DND-41 (cell line): Measurements from ENCODE around the gene PREP.

Experiments used
- ATAC-seq: fragments of 200-7000 bp; cut with Tn5 transposase; 3 replicates; pipeline ENCODE4 v1.9.1; 2021; ENCODE audit warnings: low read depth; ENCODE audit not compliant: insufficient read depth
- DNase-seq: peaks from one replicate; pipeline ENCODE4 v3.0.0-alpha.2; 2020
- H2AFZ ChIP-seq: 2 replicates; pipeline ENCODE4 v1.6.0; 2012; ENCODE audit warnings: low read depth, low read length
- H3K27ac ChIP-seq: 2 replicates; pipeline ENCODE4 v1.5.1; 2012; ENCODE audit warnings: low read length, inconsistent platforms
- H3K27me3 ChIP-seq: fragments of 200-600 bp; sonication (generic); 2 replicates; pipeline ENCODE4 v1.6.0; 2012; ENCODE audit warnings: low read length, mild to moderate bottlenecking, inconsistent platforms; ENCODE audit not compliant: insufficient read depth, poor library complexity
- H3K36me3 ChIP-seq: 2 replicates; pipeline ENCODE4 v1.5.1; 2012; ENCODE audit warnings: low read length, inconsistent platforms; ENCODE audit not compliant: insufficient read depth
- H3K4me1 ChIP-seq: 2 replicates; pipeline ENCODE4 v1.5.1; 2012; ENCODE audit warnings: mild to moderate bottlenecking, low read length; ENCODE audit not compliant: insufficient read depth
- H3K4me2 ChIP-seq: 2 replicates; pipeline ENCODE4 v1.6.0; 2012; ENCODE audit warnings: mild to moderate bottlenecking, moderate library complexity, low read length, inconsistent platforms; ENCODE audit not compliant: insufficient read depth
- H3K4me3 ChIP-seq, 2 experiments: fragments of 200-600 bp in 1 of 2; shearing (Covaris generic) in 1 of 2; 2 replicates each; pipeline ENCODE4 v1.5.1; 2012 to 2016; ENCODE audit warnings: inconsistent platforms in 2 of 2, low read length in 2 of 2, mild to moderate bottlenecking in 2 of 2, low read depth in 1 of 2, moderate library complexity in 1 of 2
- H3K79me2 ChIP-seq: 2 replicates; pipeline ENCODE4 v1.6.0; 2012; ENCODE audit warnings: low read length, inconsistent platforms; ENCODE audit not compliant: insufficient read depth
- H3K9ac ChIP-seq: 2 replicates; pipeline ENCODE4 v1.6.0; 2012; ENCODE audit warnings: low read depth, mild to moderate bottlenecking, inconsistent platforms, low read length, moderate library complexity
- H3K9me3 ChIP-seq: 2 replicates; pipeline ENCODE4 v1.5.1; 2012; ENCODE audit warnings: low read length, moderate library complexity, mild to moderate bottlenecking, inconsistent platforms; ENCODE audit not compliant: insufficient read depth, severe bottlenecking
- H4K20me1 ChIP-seq: 2 replicates; pipeline ENCODE4 v1.6.0; 2012; ENCODE audit warnings: low read length; ENCODE audit not compliant: insufficient read depth
- CTCF ChIP-seq: IDR thresholded peaks from 2 replicates; pipeline ENCODE4 v1.5.1; 2012; ENCODE audit warnings: borderline replicate concordance, low read length, moderate library complexity, mild to moderate bottlenecking; ENCODE audit not compliant: poor library complexity, severe bottlenecking; ENCODE audit errors: extremely low read depth
- EZH2 ChIP-seq: IDR thresholded peaks from 3 replicates; pipeline ENCODE4 v1.6.1; 2012; ENCODE audit warnings: borderline replicate concordance, low read depth, mild to moderate bottlenecking, moderate library complexity, low read length, inconsistent platforms; ENCODE audit not compliant: severe bottlenecking

The PREP gene

GRCh38 chr6:105382496-105382895 is 20.4 kb downstream of the PREP start:
- no peaks in the 10 kb centered on the region for H3K4me1 ChIP-seq
- DNase-seq (no peak), ATAC-seq (no peak)
- H3K27ac ChIP-seq, result no peak overlapping the region
- no peak overlapping the region for H3K9ac ChIP-seq
- no peak overlapping the region for H3K4me3 ChIP-seq
- H4K20me1 ChIP-seq, result peaks cover 31% of the 10 kb centered on the region
- no peaks in the 10 kb centered on the region for H3K27me3 ChIP-seq
- peaks cover 34% of the 10 kb centered on the region for H3K36me3 ChIP-seq
- peaks cover 89% of the 10 kb centered on the region for H3K79me2 ChIP-seq
- TF ChIP-seq CTCF (no peak), EZH2 (no peak)
- no peak overlapping the region for H2AFZ ChIP-seq
- H3K9me3 ChIP-seq, result no peaks in the 10 kb centered on the region
- no peak overlapping the region for H3K4me2 ChIP-seq

GRCh38 chr6:105380634-105381033 is 22.2 kb downstream of the PREP start:
- Histone ChIP-seq H3K9ac (no peak overlapping the region), H3K36me3 (peaks cover 43% of the 10 kb centered on the region), H3K4me2 (no peak overlapping the region), H3K4me1 (no peaks in the 10 kb centered on the region), H3K27ac (no peak overlapping the region), H3K27me3 (no peaks in the 10 kb centered on the region), H3K79me2 (peaks cover 79% of the 10 kb centered on the region), H4K20me1 (peaks cover 32% of the 10 kb centered on the region), H2AFZ (no peak overlapping the region), H3K4me3 (no peak overlapping the region), H3K9me3 (no peaks in the 10 kb centered on the region)
- no peak for DNase-seq
- TF ChIP-seq EZH2 (no peak), CTCF (no peak)
- ATAC-seq, result no peak

- Histone ChIP-seq H3K4me2 (no peak overlapping the region), H2AFZ (no peak overlapping the region), H3K36me3 (peaks cover 75% of the 10 kb centered on the region), H3K4me3 (no peak overlapping the region), H3K27me3 (no peaks in the 10 kb centered on the region), H3K79me2 (peaks cover 33% of the 10 kb centered on the region), H3K27ac (no peak overlapping the region), H3K9ac (no peak overlapping the region), H3K9me3 (no peaks in the 10 kb centered on the region), H4K20me1 (peaks cover 18% of the 10 kb centered on the region; the same call in 1 of the 2 replicates), H3K4me1 (no peaks in the 10 kb centered on the region)
- TF ChIP-seq EZH2 (no peak), CTCF (no peak)
- ATAC-seq (no peak), DNase-seq (no peak)
Measured at GRCh38 chr6:105375797-105376196, 27.1 kb downstream of the PREP start.

- H3K4me3 ChIP-seq, result no peak overlapping the region
- no peak for DNase-seq
- no peak overlapping the region for H2AFZ ChIP-seq
- H3K36me3 ChIP-seq, result peaks cover 81% of the 10 kb centered on the region
- H3K4me1 ChIP-seq, result no peaks in the 10 kb centered on the region
- peaks cover 7% of the 10 kb centered on the region; the same call in 1 of the 2 replicates for H4K20me1 ChIP-seq
- H3K27ac ChIP-seq, result no peak overlapping the region
- H3K4me2 ChIP-seq, result no peak overlapping the region
- no peaks in the 10 kb centered on the region for H3K27me3 ChIP-seq
- no peak for TF ChIP-seq EZH2
- TF ChIP-seq CTCF, result no peak
- no peaks in the 10 kb centered on the region for H3K9me3 ChIP-seq
- no peak overlapping the region for H3K9ac ChIP-seq
- no peak for ATAC-seq
- peaks cover 16% of the 10 kb centered on the region for H3K79me2 ChIP-seq
Measured at GRCh38 chr6:105374010-105374420, 28.9 kb downstream of the PREP start.
